Heart left ventricle (tissue), 16 donors: ENCODE measurements around the gene SLC44A1. TPM values are rescaled to one million over a fixed set of nuclear protein-coding genes. Genes with fewer than 3 reads are reported as not detected.

ENCODE experiments used
- ATAC-seq, 4 donors: fragments of 200-7000 bp; cut with Tn5 transposase; one replicate each; pipeline ENCODE4 v1.9.1; 2020 to 2022; ENCODE audit warnings: moderate library complexity in 4 of 4, mild to moderate bottlenecking in 3 of 4, moderate number of reproducible peaks in 1 of 4
- DNase-seq, 5 donors: peaks; one replicate each; pipeline ENCODE4 v3.0.0-alpha.2; 2020
- H3K27ac ChIP-seq, 12 donors: fragments of 200-600 bp; sonication (generic) in 4 of 12; one replicate each; pipeline versions ENCODE4 v1.5.0 to v1.8.0; 2016 to 2022; ENCODE audit warnings: mild to moderate bottlenecking in 2 of 12
- H3K27me3 ChIP-seq, 9 donors: fragments of 200-600 bp; sonication (generic) in 2 of 9; one replicate each; pipeline versions ENCODE4 v1.5.1 to v1.8.0; 2016 to 2022; ENCODE audit warnings: mild to moderate bottlenecking in 3 of 9
- H3K36me3 ChIP-seq, 9 donors: fragments of 200-600 bp; sonication (generic) in 2 of 9; one replicate each; pipeline versions ENCODE4 v1.5.0 to v1.8.0; 2018 to 2022; ENCODE audit warnings: mild to moderate bottlenecking in 2 of 9
- H3K4me1 ChIP-seq, 12 donors: fragments of 200-600 bp; sonication (generic) in 4 of 12; one replicate each; pipeline versions ENCODE4 v1.5.0 to v1.8.0; 2016 to 2022; ENCODE audit warnings: mild to moderate bottlenecking in 3 of 12
- H3K4me3 ChIP-seq, 12 donors: fragments of 200-600 bp; sonication (generic) in 4 of 12; one replicate each; pipeline versions ENCODE4 v1.5.0 to v1.8.0; 2017 to 2022; ENCODE audit warnings: mild to moderate bottlenecking in 9 of 12, moderate library complexity in 4 of 12
- H3K9me3 ChIP-seq, 12 donors: fragments of 200-600 bp; sonication (generic) in 4 of 12; one replicate each; pipeline versions ENCODE4 v1.5.0 to v1.8.0; 2016 to 2022; ENCODE audit warnings: mild to moderate bottlenecking in 1 of 12
- CTCF ChIP-seq, 12 donors: fragments of 200-600 bp; sonication (generic) in 4 of 12; IDR thresholded peaks; one replicate each; pipeline versions ENCODE4 v1.5.0 to v1.8.0; 2018 to 2022; ENCODE audit warnings: antibody characterized with exemption in 12 of 12, mild to moderate bottlenecking in 5 of 12
- POLR2A ChIP-seq, 2 donors: fragments of 450-650 bp; IDR thresholded peaks; one replicate each; pipeline ENCODE4 v1.6.1; 2017; ENCODE audit warnings: antibody characterized with exemption in 2 of 2, mild to moderate bottlenecking in 2 of 2, moderate library complexity in 2 of 2
- WGBS, 4 donors: extraction: QIAGEN DNeasy Blood & Tissue Kit in 2 of 4; methylation state at CpG; one replicate each; pipeline versions ENCODE4 v1.1.5 to v1.1.7; 2013 to 2018; 5-methylcytosine and 5-hydroxymethylcytosine counted together
- intact Hi-C, 10 donors: fragments of 100-400 bp; cut with DNase I; formaldehyde crosslinking; loops; one replicate each; pipeline versions ENCODE4 v1.11.1 to v1.14.2; 2022
- polyA plus RNA-seq, 2 donors: library from polyadenylated mRNA; stranded (reverse); fragments of 200-250 nt; gene quantifications; one replicate each; pipeline ENCODE4 v1.2.3, GENCODE V29; 2013
- total RNA-seq, 9 donors: library from RNA; depleted of rRNA in 2 of 9; stranded (reverse); fragments of >200 nt in 2 of 9; fragmentation: NEBNext Ultra II Directional in 3 of 9; extraction: Animal tissue kit (Norgen Biotek cat#: 25700) in 3 of 9; gene quantifications; one replicate each; pipeline versions ENCODE4 v1.1.0 to v1.2.4, GENCODE V29; 2016 to 2023
- donor health status: ischemic (EF 13 %, LVEDD 7.1; RV severe dilation, severe dysfunction).
- donor health status: healthy with polysubstance abuse.
- donor health status: DM: no; HTN: yes; CAD: no.
- donor health status: DM: no; HTN: no; CAD: no.
- donor health status: ischemic (EF 25% LVEDD 6.9; RV normal size, moderate dysfunction).
- donor health status: ischemic (EF 25% LVEDD 5.7; RV mildly dilated, moderate dysfunction).
- donor health status: healthy.
- donor health status: DM: yes; HTN: yes; CAD: no.
- donor health status: ischemic (EF 35%, LVEDD 5.7; RV mildly dilated, moderate dysfunction).
- donor health status: nonischemic (EF 11% LVEDD 7.7; RV severe dilation, severe dysfunction).
- donor health status: DM: yes; HTN: yes; CAD: no.
- donor health status: PGD.
- donor health status: ischemic (EF 29% LVEDD 5.4; RV normal size, mild dysfunction).
- donor health status: nonischemic (EF 23%, LVEDD 6.1; RV moderate dilation, normal function).

Gene SLC44A1
- total and polyA plus RNA-seq, 11 donors, result 5.1 to 29.4 (median 21.3) TPM

DNA sequence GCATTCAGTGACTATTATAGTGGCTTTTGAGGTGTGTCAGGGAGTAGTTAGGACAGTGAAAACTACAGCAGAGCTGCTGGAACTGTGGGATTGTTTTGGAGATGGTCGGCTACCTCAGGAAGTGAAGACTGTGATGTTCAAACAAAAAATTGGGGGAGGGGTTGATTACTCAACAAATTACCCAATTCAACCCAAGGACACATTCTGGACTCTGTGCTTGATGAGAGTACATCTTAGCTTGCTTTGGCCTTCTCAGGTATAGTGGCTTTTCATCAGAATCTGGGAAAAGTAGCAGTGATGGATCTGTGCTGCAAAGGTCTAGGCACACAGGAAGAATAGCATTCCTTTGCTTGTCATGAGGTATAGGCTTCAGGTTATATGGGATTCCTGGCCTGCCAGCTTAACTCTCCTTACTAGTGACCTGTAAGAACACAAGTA is 47.0 kb downstream of the SLC44A1 start:
- H3K27ac ChIP-seq, result peak overlapping the region in 8 of 12 donors; percentile 24 to 77 (median 44)
- H3K4me1 ChIP-seq, result peaks cover 0 to 48% (median 11%) of the 10 kb centered on the region in 12 donors
- intact Hi-C loops, result loop anchor here in 5 of 10 donors (5.0 to 10.0 kb wide), 4 partner anchors 44 to 127 kb away; partner anchors contain the start of gene SLC44A1 (in 1 of the 5)
- peaks cover 0 to 6% (median 0%) of the 10 kb centered on the region in 12 donors for H3K9me3 ChIP-seq
- peak overlapping the region in 1 of 12 donors; percentile 3 for H3K4me3 ChIP-seq
- DNase-seq, result no peak
- H3K36me3 ChIP-seq, result no peaks in the 10 kb centered on the region
- whole genome bisulfite sequencing, 4 donors, result 44 to 73% (median 63%) methylated on average over 1 of the region's 1 CpG
- peak in 2 of 4 donors; percentile 7 for ATAC-seq
- TF ChIP-seq POLR2A (IDR thresholded peaks at IDR 0.05) (no peak), CTCF (IDR thresholded peaks at IDR 0.05) (no peak)
- H3K27me3 ChIP-seq, result no peaks in the 10 kb centered on the region

DNA sequence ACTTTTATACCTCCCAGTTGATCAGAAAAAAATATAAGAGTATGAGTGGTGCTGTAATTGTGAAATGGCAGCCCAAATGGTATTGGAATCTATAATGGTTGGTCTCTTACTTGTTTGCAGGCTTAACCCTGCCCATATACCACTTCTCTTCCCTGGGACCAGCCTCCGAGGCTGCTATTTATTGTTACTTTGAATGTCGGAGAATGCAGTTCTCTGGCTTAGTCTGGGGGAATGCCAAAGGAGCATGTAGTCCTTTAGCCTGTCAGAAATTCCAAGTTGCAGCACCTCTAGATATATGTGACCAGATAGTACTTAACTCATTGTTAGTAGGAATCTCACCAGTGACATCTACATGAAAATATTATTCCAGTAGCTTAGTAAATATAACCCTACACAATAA is 47.5 kb downstream of the SLC44A1 start:
- 37 to 63% (median 51%) methylated on average over 2 of the region's 2 CpGs for WGBS, 4 donors
- Histone ChIP-seq H3K9me3 (peaks cover 0 to 6% (median 0%) of the 10 kb centered on the region in 12 donors), H3K27me3 (no peaks in the 10 kb centered on the region), H3K36me3 (no peaks in the 10 kb centered on the region), H3K4me1 (peaks cover 0 to 51% (median 13%) of the 10 kb centered on the region in 12 donors), H3K4me3 (peak overlapping the region in 1 of 12 donors; percentile 3), H3K27ac (peak overlapping the region in 8 of 12 donors; percentile 24 to 77 (median 44))
- TF ChIP-seq CTCF (IDR thresholded peaks at IDR 0.05), result no peak
- TF ChIP-seq POLR2A (IDR thresholded peaks at IDR 0.05), result no peak
- peak; percentile 66 to 87 (median 74) for ATAC-seq
- DNase-seq, result peak in 1 of 5 donors; percentile 20
- intact Hi-C loops, result loop anchor here in 5 of 10 donors (5.0 to 10.0 kb wide), 4 partner anchors 45 to 127 kb away; partner anchors contain the start of gene SLC44A1 (in 1 of the 5)

- 70 to 83% (median 78%) methylated on average over 3 of the region's 3 CpGs for WGBS, 4 donors
- Histone ChIP-seq H3K27me3 (no peaks in the 10 kb centered on the region), H3K9me3 (peaks cover 0 to 6% (median 0%) of the 10 kb centered on the region in 12 donors), H3K4me3 (no peak overlapping the region), H3K36me3 (no peaks in the 10 kb centered on the region), H3K4me1 (peaks cover 0 to 59% (median 18%) of the 10 kb centered on the region in 12 donors), H3K27ac (peak overlapping the region in 1 of 12 donors; percentile 54)
- DNase-seq, result no peak
- ATAC-seq, result no peak
- intact Hi-C loops, result loop anchor here in 5 of 10 donors (5.0 to 10.0 kb wide), 4 partner anchors 46 to 129 kb away; partner anchors contain the start of gene SLC44A1 (in 1 of the 5)
- TF ChIP-seq CTCF (IDR thresholded peaks at IDR 0.05) (no peak), POLR2A (IDR thresholded peaks at IDR 0.05) (no peak)
Measured at GRCh38 chr9:105293408-105293807, 49.0 kb downstream of the SLC44A1 start.

DNA sequence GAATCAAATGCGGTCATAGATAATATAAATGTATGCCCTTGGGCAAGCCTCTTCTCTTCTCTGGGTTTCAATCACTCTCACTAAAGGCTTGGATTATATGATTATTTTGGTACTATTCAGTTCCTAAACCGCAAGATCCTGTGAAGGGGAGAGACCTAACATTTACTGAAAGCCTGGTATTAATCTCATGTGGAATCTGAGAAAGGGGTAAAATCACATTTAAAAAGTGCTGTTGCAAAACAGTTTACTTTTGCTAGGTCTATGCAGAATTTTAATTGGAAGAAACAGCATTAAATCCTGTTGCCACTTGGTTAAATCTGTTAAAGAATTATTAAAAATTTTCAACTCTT is 50.7 kb downstream of the SLC44A1 start:
- Histone ChIP-seq H3K27me3 (no peaks in the 10 kb centered on the region), H3K9me3 (peaks cover 0 to 6% (median 0%) of the 10 kb centered on the region in 12 donors), H3K36me3 (peaks cover 0 to 12% (median 6%) of the 10 kb centered on the region in 9 donors), H3K4me1 (peaks cover 0 to 63% (median 20%) of the 10 kb centered on the region in 12 donors), H3K4me3 (no peak overlapping the region), H3K27ac (peak overlapping the region in 1 of 12 donors; percentile 28)
- DNase-seq (no peak), ATAC-seq (no peak)
- intact Hi-C loops, result loop anchor here in 2 of 10 donors (10.0 kb wide), 2 partner anchors 60 to 130 kb away; no protein-coding TSS in a partner anchor
- TF ChIP-seq CTCF (IDR thresholded peaks at IDR 0.05) (no peak), POLR2A (IDR thresholded peaks at IDR 0.05) (no peak)
- WGBS, 4 donors, result 95 to 98% (median 97%) methylated on average over 2 of the region's 2 CpGs
